ENCODE results near the gene RAB29.

RAB29 gene

DNA sequence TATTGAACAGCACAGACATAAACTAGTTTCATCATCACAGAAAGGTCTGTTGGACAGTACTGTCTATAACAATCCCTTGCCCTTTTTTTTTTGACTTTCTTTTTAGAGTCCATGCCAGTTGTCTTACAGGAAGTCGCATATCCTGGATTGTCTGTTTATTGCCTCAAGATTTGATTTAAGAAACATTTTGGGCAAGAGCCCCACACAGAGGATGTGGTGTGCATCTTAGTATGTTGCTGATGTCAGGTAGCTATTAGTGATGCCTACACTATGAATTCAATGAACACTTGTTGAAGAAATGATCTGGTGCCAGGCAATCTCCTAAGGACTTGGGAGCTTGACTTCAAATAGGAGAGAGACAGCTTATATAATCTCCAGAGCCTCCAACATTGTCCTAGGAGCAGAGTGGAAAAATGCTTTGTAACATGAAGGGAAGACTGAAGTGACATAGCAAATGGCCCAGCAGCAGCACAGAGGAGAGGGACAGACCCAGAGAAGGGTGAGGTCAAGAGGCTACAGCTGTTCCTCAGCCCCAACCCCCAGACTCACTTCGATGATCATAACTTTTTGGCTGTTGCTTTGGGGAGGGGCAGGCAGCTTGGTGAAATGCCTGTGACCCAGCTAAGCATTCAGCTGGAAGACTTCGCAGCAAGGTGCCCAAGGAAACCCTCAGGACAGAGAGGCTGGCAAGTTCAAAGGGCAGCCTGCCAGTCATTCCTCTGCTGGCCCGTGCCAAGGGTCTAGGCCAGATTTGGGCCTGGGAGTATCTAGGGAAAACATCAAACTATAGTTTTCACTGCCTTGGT is 7.5 kb upstream of the RAB29 start:
- Mint-ChIP-seq H3K9me3 (no peaks in the 10 kb centered on the region), H3K27me3 (no peaks in the 10 kb centered on the region), H3K36me3 (no peaks in the 10 kb centered on the region), H3K27ac (peak overlapping the region; percentile 47), H3K4me1 (peaks cover 10% of the 10 kb centered on the region), H3K4me3 (no peak overlapping the region)

DNA sequence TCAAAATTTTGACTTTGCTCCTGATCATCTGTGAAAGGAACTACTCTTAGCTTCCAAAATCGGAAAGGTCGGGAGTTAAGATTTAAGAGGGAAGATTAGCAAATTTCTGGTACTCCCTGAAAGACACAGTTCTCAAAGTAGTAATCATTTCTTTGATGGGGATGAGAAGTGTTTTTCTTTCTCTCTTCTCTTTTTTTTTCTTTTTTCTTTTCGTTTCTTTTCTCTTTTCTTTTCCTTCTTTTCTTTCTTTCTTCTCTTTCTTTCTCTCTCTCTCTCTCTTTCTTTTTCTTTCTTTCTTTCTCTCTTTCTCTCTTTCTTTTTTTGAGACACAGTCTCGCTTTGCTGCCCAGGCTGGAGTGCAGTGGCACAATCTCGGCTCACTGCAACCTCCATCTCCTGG is 5.1 kb upstream of the RAB29 start:
- Mint-ChIP-seq H3K36me3 (no peaks in the 10 kb centered on the region), H3K4me1 (peaks cover 24% of the 10 kb centered on the region), H3K27ac (no peak overlapping the region), H3K4me3 (no peak overlapping the region), H3K9me3 (no peaks in the 10 kb centered on the region), H3K27me3 (no peaks in the 10 kb centered on the region)

DNA sequence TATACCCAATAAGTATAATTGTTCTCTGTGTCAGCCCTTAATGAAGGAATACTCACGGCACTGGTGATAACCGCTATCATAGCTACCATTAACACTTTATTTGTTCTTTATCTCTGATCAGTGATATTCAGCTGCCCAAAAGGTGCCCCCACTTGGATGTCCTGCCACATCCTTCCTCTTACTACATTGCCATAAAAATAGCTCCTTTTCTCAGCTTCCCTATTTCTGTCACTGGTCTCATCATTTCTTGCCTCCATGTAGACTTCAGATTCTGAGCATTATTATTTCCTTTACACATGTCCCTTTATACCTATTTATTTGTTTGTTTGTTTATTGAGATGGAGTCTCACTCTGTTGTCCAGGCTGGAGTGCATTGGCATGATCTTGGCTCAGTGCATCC is 2.7 kb upstream of the RAB29 start:
- no peaks in the 10 kb centered on the region for H3K9me3 Mint-ChIP-seq
- H3K36me3 Mint-ChIP-seq = peaks cover 1% of the 10 kb centered on the region
- peak overlapping the region; percentile 43 for H3K27ac Mint-ChIP-seq
- H3K4me3 Mint-ChIP-seq = no peak overlapping the region
- H3K27me3 Mint-ChIP-seq = no peaks in the 10 kb centered on the region
- H3K4me1 Mint-ChIP-seq = peaks cover 41% of the 10 kb centered on the region

DNA sequence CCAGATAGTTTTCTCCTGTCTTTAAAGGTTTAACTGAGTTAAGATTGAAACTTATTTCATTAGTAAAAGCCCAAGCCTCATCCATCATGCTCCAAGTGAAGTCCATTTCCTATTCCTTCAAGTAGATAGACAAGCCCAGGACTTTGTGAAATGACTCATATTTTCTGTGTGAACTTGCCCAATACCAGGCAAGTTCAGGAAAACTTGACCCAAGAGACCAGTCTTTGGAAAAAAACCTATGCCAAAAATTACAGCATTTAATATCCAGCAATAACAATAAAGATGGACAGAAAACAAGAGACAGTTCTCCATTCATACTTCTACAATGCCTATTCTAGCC is 405 bp upstream of the RAB29 start:
- Mint-ChIP-seq H3K27ac (peak overlapping the region; percentile 98), H3K9me3 (no peaks in the 10 kb centered on the region), H3K27me3 (no peaks in the 10 kb centered on the region), H3K36me3 (peaks cover 5% of the 10 kb centered on the region), H3K4me1 (peaks cover 55% of the 10 kb centered on the region), H3K4me3 (peak overlapping the region; percentile 94)

DNA sequence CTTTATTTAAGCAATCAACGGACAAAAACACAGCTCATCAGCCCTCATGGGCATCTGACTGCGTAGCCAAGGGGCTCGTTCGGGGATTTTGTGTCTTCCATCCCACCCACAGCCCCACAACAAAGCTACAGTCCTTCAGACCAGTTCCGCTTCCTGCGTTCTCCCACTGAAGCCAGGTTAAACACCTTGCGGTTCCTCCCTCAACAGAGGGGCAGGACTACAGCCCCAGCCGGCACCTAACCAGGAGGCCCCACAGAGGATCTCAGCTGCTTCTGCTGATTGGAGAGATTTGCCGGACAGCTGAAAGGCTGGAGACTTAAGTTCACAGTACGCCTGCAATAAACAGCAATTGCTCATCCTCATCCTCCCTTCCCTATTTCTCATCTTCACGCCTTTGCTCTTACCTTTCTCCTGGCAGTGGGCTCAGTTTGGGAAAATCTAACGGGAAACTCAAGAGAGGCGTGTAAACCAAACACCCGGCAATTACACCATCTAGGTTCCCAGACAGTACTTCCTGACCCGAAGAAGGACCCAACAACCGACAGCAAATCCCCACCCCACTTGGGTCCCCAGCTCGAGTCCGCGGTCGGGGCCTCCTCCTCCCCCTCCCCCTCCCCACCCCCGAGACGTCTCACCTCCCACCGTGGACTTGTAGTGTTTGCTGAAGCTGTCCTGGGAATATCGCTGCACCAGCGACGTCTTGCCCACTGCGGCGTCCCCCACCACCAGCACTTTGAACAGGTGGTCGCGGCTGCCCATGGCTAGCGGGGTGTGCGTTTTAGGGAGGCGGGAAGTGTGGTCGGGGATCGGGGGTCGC is 876 bp downstream of the RAB29 start:
- H3K4me1 Mint-ChIP-seq = peaks cover 58% of the 10 kb centered on the region
- peak overlapping the region; percentile 97 for H3K27ac Mint-ChIP-seq
- no peaks in the 10 kb centered on the region for H3K9me3 Mint-ChIP-seq
- peak overlapping the region; percentile 94 for H3K4me3 Mint-ChIP-seq
- peaks cover 12% of the 10 kb centered on the region for H3K36me3 Mint-ChIP-seq
- no peaks in the 10 kb centered on the region for H3K27me3 Mint-ChIP-seq

DNA sequence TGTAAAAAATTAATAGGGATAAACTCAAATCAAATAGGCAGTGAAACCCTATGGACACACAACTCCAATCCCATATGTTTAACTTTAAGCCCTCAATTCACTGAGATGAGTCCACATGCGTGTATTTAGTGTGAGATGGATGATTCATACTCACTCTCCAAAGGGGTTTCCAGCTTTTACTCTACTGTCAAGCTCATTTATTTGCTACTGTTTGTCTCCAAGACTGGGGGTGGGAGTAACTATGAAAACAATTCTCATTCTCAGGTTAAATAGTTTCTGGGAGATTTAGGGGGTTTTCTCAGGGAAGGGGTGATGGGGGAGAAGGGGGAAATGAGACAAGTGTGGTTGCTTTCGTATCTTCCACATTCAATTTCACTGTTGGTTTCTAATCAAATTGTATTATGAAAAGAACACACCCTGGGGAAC is 2.7 kb downstream of the RAB29 start:
- peaks cover 12% of the 10 kb centered on the region for H3K36me3 Mint-ChIP-seq
- H3K27ac Mint-ChIP-seq = peak overlapping the region; percentile 80
- peak overlapping the region; percentile 94 for H3K4me3 Mint-ChIP-seq
- peaks cover 58% of the 10 kb centered on the region for H3K4me1 Mint-ChIP-seq
- no peaks in the 10 kb centered on the region for H3K9me3 Mint-ChIP-seq
- H3K27me3 Mint-ChIP-seq = no peaks in the 10 kb centered on the region

DNA sequence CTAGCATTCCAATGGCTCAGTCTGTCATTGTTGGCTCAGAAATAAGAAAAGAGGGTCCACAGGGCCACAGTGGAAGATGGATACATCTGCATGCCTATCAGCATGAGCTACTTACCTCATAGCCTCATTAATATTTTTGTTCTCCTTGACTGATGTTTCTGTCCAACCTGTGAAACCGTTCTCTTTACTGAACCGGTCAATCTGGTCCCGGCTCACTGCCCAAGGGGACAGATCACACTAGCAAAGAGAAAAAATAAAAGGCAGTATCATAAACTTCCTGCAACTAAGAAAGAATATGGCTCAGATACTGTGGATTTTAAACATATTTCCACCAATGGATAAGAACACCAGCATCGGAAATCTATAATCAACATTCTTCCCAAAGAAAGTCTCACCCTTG is 4.7 kb downstream of the RAB29 start:
- H3K4me1 Mint-ChIP-seq = peaks cover 59% of the 10 kb centered on the region
- peak overlapping the region; percentile 36 for H3K4me3 Mint-ChIP-seq
- no peaks in the 10 kb centered on the region for H3K27me3 Mint-ChIP-seq
- H3K36me3 Mint-ChIP-seq = peaks cover 12% of the 10 kb centered on the region
- H3K9me3 Mint-ChIP-seq = no peaks in the 10 kb centered on the region
- no peak overlapping the region for H3K27ac Mint-ChIP-seq

DNA sequence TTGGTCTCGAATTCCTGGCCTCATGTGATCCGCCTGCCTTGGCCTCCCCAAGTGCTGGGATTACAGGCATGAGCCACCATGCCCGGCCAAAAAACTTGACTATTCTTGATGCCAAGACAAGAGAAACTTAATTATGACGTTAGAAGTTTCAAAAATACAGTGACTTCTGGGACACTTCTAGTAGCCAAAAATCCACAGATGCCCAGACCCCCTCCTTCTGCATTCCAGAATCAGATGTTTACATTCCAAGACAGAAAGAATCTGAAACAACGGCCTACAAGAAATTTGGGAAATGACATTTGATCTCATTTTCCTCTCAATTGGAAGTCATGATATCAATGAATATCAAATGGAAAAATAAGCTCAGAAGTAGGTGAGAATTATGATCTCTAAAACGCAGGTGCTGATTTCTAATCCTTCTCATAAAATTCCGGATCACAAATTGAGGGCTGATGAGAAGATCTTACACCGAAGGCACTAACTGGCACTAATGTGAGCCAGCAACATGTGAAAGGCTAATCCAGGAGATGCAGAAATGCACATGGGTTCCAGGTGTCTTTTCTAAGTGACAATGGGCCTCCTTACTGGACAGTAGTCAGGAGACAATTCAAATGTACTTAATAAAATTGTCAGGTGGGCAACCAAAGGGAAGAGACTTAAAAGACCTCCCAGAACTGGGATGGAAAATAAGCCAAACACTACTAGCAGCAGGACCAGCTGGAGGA is 5.5 kb downstream of the RAB29 start:
- peaks cover 53% of the 10 kb centered on the region for H3K4me1 Mint-ChIP-seq
- H3K27me3 Mint-ChIP-seq = no peaks in the 10 kb centered on the region
- peaks cover 12% of the 10 kb centered on the region for H3K36me3 Mint-ChIP-seq
- peak overlapping the region; percentile 59 for H3K27ac Mint-ChIP-seq
- no peak overlapping the region for H3K4me3 Mint-ChIP-seq
- H3K9me3 Mint-ChIP-seq = no peaks in the 10 kb centered on the region

DNA sequence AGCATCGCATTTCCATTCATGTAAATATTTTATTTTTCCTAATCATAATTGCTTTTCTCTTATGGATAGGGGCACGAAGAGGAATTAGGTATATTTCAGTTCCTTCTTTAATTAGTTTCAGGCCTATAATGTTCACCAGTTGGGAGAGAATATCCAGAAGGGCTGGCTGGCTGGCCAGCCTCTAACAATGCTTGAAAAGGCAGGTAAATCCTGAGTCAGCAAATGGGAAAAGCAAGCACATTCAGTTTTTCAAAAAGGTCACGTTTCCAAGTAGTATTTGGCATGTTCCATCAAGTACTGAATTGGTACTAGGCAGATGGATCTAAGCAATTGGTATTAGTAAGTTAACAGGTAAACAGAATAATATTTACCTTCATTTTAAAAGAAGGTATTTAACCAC is 8.0 kb downstream of the RAB29 start:
- no peaks in the 10 kb centered on the region for H3K27me3 Mint-ChIP-seq
- no peaks in the 10 kb centered on the region for H3K9me3 Mint-ChIP-seq
- H3K4me1 Mint-ChIP-seq = peaks cover 38% of the 10 kb centered on the region
- peak overlapping the region; percentile 74 for H3K27ac Mint-ChIP-seq
- no peak overlapping the region for H3K4me3 Mint-ChIP-seq
- H3K36me3 Mint-ChIP-seq = peaks cover 12% of the 10 kb centered on the region

DNA sequence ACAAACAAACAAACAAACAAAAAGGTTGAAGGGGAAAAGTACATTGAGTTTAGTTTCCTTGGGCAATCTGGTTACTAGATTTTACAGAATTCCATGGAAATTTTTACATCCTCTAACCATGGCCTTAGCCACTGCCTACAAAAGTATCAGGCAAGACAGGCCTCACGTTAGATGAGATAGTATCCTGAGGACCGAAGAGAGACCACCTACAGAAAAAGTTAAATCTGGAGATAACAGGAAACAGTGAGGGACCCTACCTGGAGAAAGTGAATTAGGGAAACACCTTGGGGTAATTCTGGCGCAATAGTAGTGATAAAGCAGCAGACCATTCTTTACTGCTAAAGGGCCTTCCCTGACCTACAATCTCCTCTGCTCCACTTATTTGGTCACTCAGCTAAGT is 8.7 kb downstream of the RAB29 start:
- Mint-ChIP-seq H3K27me3 (no peaks in the 10 kb centered on the region), H3K4me3 (no peak overlapping the region), H3K9me3 (no peaks in the 10 kb centered on the region), H3K36me3 (peaks cover 11% of the 10 kb centered on the region), H3K27ac (peak overlapping the region; percentile 53), H3K4me1 (peaks cover 31% of the 10 kb centered on the region)

DNA sequence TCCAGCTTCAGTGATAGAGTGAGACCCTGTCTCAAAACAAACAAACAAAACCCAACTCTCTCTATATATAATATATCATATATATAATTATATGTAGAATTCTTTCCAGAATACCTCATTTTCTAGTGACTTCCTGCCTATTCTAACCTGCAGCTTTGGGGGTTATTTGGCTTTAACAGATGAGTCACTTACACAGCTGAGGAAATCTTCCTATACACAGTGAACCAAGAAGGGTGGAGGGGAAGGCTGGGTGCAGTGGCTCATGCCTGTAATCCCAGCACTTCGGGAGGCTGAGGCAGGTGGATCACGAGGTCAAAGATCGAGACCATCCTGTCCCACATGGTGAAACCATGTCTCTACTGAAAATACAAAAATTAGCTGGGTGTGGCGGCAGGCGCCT is 9.2 kb downstream of the RAB29 start:
- no peaks in the 10 kb centered on the region for H3K9me3 Mint-ChIP-seq
- H3K4me1 Mint-ChIP-seq = peaks cover 26% of the 10 kb centered on the region
- no peaks in the 10 kb centered on the region for H3K27me3 Mint-ChIP-seq
- H3K36me3 Mint-ChIP-seq = peaks cover 12% of the 10 kb centered on the region
- no peak overlapping the region for H3K4me3 Mint-ChIP-seq
- peak overlapping the region; percentile 53 for H3K27ac Mint-ChIP-seq

DNA sequence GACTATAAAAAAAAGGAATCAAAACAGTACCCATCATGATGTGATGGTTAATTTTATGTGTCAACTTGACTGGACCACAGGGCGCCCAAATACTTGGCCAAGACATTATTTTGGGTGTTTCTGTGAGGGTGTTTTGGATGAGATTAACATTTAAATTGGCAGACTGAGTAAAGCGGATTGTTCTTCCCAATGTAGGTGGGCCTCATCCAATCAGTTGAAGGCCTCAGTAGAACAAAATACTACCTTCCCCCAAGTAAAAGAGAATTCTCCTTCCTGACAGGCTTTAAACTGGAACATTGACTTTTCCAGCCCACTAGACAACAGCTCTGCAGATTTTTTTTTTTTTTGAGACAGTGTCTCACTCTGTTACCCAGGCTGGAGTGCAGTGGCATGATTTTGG is 10.7 kb downstream of the RAB29 start:
- peaks cover 19% of the 10 kb centered on the region for H3K4me1 Mint-ChIP-seq
- H3K36me3 Mint-ChIP-seq = peaks cover 4% of the 10 kb centered on the region
- no peak overlapping the region for H3K27ac Mint-ChIP-seq
- H3K4me3 Mint-ChIP-seq = no peak overlapping the region
- no peaks in the 10 kb centered on the region for H3K9me3 Mint-ChIP-seq
- no peaks in the 10 kb centered on the region for H3K27me3 Mint-ChIP-seq

DNA sequence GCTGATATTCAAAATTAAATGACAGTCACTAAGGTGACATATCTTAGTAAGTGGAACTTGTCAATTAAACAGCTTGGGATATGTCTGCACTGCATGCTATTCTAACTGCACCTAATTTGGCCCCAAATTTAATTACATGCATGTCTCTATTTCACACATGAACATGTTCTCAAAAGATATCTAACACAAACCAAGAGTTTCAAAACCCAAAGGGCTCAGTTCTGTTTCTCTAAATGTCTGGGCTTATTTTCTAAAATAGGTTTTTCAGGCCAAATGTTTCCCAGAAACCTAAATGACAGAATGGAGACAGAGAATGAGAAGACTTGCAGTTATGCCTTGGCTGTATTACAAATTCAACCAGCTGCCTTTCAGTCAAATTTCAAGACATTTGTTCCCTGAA is 11.3 kb downstream of the RAB29 start:
- no peaks in the 10 kb centered on the region for H3K9me3 Mint-ChIP-seq
- H3K4me3 Mint-ChIP-seq = no peak overlapping the region
- no peak overlapping the region for H3K27ac Mint-ChIP-seq
- peaks cover 19% of the 10 kb centered on the region for H3K4me1 Mint-ChIP-seq
- no peaks in the 10 kb centered on the region for H3K27me3 Mint-ChIP-seq
- peaks cover 4% of the 10 kb centered on the region for H3K36me3 Mint-ChIP-seq

DNA sequence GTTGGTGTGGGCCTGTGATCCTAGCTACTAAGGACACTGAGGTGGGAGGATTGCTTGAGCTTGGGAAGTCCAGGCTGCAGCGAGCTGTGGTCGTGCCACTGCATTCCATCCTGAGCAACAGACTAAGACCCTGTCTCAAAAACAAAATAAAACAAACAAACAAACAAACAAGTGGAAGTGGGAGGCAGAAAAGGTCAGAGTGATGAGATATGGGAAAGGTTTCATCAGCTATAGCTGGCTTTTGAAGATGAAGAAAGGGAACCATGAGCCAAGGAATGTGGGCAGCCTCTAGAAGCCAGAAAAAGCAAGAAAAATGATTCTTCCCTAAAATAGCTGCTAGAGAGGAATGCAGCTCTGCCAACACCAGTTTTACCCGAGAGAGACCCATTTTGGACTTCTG is 14.7 kb downstream of the RAB29 start:
- no peak overlapping the region for H3K27ac Mint-ChIP-seq
- no peak overlapping the region for H3K4me3 Mint-ChIP-seq
- no peaks in the 10 kb centered on the region for H3K27me3 Mint-ChIP-seq
- H3K36me3 Mint-ChIP-seq = peaks cover 5% of the 10 kb centered on the region
- no peaks in the 10 kb centered on the region for H3K9me3 Mint-ChIP-seq
- H3K4me1 Mint-ChIP-seq = peaks cover 8% of the 10 kb centered on the region

DNA sequence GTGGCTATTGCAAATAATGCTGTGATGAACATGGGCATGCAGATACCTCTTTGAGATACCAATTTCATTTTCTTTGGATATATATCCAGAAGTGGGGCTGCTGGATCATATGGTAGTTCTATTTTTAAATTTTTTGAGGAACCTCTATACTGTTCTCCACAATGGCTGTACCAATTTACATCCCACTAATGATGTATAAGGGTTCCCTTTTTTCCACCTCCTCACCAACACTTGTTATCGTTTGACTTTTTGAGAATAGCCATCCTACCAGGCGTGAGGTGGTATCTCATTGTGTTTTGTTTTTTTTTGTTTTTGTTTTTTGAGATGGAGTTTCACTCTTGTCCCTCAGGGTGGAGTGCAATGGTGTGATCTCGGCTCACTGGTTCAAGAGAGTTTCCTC is 18.7 kb downstream of the RAB29 start:
- H3K9me3 Mint-ChIP-seq = no peaks in the 10 kb centered on the region
- H3K4me3 Mint-ChIP-seq = no peak overlapping the region
- peaks cover 3% of the 10 kb centered on the region for H3K36me3 Mint-ChIP-seq
- H3K4me1 Mint-ChIP-seq = no peaks in the 10 kb centered on the region
- no peak overlapping the region for H3K27ac Mint-ChIP-seq
- H3K27me3 Mint-ChIP-seq = no peaks in the 10 kb centered on the region

DNA sequence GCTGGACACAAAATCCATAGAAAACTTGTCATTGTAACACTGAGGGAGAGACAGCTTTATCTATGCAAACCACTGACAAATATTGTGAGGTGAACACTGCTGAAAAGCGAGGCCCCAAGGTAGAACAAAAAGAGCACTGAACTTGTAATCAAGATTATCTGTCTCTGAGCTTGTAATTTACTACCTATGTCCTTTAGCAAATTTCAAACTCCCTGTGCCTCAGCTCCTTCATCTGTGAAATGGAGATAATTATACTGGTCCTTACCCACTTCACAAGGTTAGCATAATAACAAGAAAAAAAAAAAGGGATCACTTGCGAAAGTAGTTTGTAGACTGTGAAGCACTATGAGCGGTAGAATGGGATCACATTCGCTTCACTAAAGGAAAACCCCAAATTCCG is 20.4 kb downstream of the RAB29 start:
- Mint-ChIP-seq H3K36me3 (peaks cover 4% of the 10 kb centered on the region), H3K4me1 (peaks cover 5% of the 10 kb centered on the region), H3K9me3 (no peaks in the 10 kb centered on the region), H3K27me3 (no peaks in the 10 kb centered on the region), H3K4me3 (no peak overlapping the region), H3K27ac (no peak overlapping the region)
